Transverse colon (tissue), 4 donors: ENCODE data around the gene LEFTY1.

ENCODE experiments used
- CTCF ChIP-seq, 5 experiments: fragments of 200-600 bp in 3 of 5; fragments of 450-650 bp in 2 of 5; sonication (generic) in 3 of 5; IDR thresholded peaks; 1 replicate in 2 of 5; 2 replicates in 3 of 5; pipeline ENCODE4 v1.5.1; 2016 to 2017; ENCODE audit warnings: antibody characterized with exemption in 5 of 5, inconsistent platforms in 3 of 5, mild to moderate bottlenecking in 2 of 5, moderate library complexity in 1 of 5
- POLR2AphosphoS5 ChIP-seq, 3 donors: sonication (generic); formaldehyde crosslinking; IDR thresholded peaks; one replicate each; pipeline ENCODE4 v1.6.1; 2016; ENCODE audit warnings: antibody characterized with exemption in 3 of 3

DNA sequence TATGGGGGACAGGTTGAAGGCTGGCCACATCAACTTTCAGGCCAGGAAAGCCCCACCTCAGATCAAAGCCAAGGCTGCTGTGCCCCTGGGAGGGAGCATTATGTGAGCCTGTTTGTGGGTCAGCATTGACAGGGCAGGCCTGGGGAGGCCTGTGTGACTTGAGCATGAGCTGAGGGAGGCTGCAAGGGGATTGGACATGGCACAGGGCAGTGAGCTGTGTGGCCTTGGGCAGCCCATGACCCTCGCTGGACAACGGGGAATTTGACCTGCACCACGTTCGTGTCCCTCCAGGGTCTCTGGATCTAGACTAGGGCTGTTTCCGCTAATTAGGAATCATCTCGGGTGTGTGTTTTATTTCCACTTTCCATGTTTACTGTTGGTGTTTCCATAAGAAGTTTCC lies 17.5 kb upstream of the LEFTY1 start:
- TF ChIP-seq POLR2AphosphoS5 (IDR thresholded peaks at IDR 0.05) (no peak), CTCF (IDR thresholded peaks at IDR 0.05) (no peak)
